OCI-LY7 (cell line): ENCODE results near the gene TAB2.

Source experiments
- CTCF ChIP-seq: fragments of 200-600 bp; sonication (generic); conservative IDR thresholded peaks from 2 replicates; pipeline ENCODE4 v1.5.1; 2014; ENCODE audit warnings: mild to moderate bottlenecking, antibody characterized with exemption, low read length, moderate library complexity, mixed read lengths
- EZH2phosphoT487 ChIP-seq: fragments of 200-600 bp; sonication (generic); IDR thresholded peaks from 2 replicates; pipeline ENCODE4 v1.6.1; 2018; ENCODE audit warnings: low read depth, borderline replicate concordance, mild to moderate bottlenecking, mixed run types, antibody characterized with exemption, low read length, moderate library complexity, mixed read lengths

DNA sequence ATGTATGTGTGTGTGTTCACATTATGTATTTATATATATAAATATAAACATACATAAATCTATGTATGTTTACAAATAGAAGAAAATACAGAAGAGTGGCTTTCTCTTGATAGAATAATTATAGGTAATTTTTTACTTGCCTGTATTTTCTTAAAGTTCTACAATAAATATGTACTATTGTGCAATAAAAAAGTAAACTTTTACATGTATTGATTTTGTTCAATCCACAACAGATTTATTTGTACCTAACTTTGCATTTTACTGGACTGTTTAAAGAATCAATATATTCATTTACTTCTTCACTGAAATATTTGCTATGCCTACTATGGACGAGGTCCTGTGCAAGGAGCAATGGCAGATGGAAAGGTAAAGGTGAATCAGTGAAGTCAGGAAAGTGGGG is 14.0 kb upstream of the TAB2 start:
- no peak for TF ChIP-seq CTCF
- no peak for TF ChIP-seq EZH2phosphoT487
